B cell (primary cell): Measurements from ENCODE around the gene C19orf33. TPM values are rescaled to one million over a fixed set of nuclear protein-coding genes. Genes with fewer than 3 reads are reported as not detected.

ENCODE experiments used
- ATAC-seq: fragments of 200-7000 bp; cut with Tn5 transposase; one replicate; pipeline ENCODE4 v1.10.0; 2021; ENCODE audit warnings: low read depth, mild to moderate bottlenecking, moderate number of reproducible peaks, moderate library complexity
- CTCF ChIA-PET: fragments of 350-600 bp; sonication (Branson Sonifier 250); formaldehyde crosslinking; loops from one replicate; lab custom pipeline; 2021; ENCODE audit warnings: antibody characterized with exemption, inconsistent platforms; lab: Charles Lee
- POLR2A ChIA-PET: fragments of 350-600 bp; sonication (Branson Sonifier 250); formaldehyde crosslinking; loops from one replicate; lab custom pipeline; 2021; ENCODE audit warnings: antibody characterized with exemption; lab: Charles Lee
- DNase-seq: peaks from one replicate; pipeline ENCODE4 v3.0.0; 2013
- H2AFZ ChIP-seq: 2 replicates; pipeline ENCODE4 v1.6.1; 2012; ENCODE audit warnings: mild to moderate bottlenecking, low read depth, low read length; ENCODE audit not compliant: insufficient read depth, poor library complexity, severe bottlenecking
- H3K27ac ChIP-seq, 2 donors: 1 replicate in 1 of 2; 2 replicates in 1 of 2; pipeline ENCODE4 v1.5.1; 2012 to 2013; ENCODE audit warnings: low read length in 2 of 2, mild to moderate bottlenecking in 2 of 2, moderate library complexity in 1 of 2
- H3K27me3 ChIP-seq, 4 experiments: fragments of 200-600 bp in 1 of 4; sonication (generic) in 1 of 4; replicated peaks in 1 of 4; 1 replicate in 2 of 4; 2 replicates in 2 of 4; pipeline versions ENCODE4 v1.6.1 to v1.7.0; 2013 to 2016; ENCODE audit warnings: low read length in 3 of 4, mild to moderate bottlenecking in 2 of 4, mixed read lengths in 1 of 4, moderate library complexity in 1 of 4; ENCODE audit not compliant: insufficient read depth in 4 of 4, control insufficient read depth in 3 of 4; ENCODE audit errors: control extremely low read depth in 1 of 4
- H3K36me3 ChIP-seq, 2 experiments: replicated peaks in 1 of 2; 1 replicate in 1 of 2; 2 replicates in 1 of 2; pipeline versions ENCODE4 v1.6.1 to v1.7.1; 2013; ENCODE audit warnings: low read length in 1 of 2; ENCODE audit not compliant: insufficient read depth in 2 of 2, control insufficient read depth in 1 of 2; ENCODE audit errors: control extremely low read depth in 1 of 2, extremely low read depth in 1 of 2
- H3K4me1 ChIP-seq, 2 donors: fragments of 200-600 bp in 1 of 2; sonication (generic) in 1 of 2; 1 replicate in 1 of 2; 2 replicates in 1 of 2; pipeline versions ENCODE4 v1.5.1 to v1.6.1; 2013 to 2017; ENCODE audit warnings: low read length in 2 of 2; ENCODE audit not compliant: control insufficient read depth in 2 of 2, insufficient read depth in 2 of 2
- H3K4me2 ChIP-seq: replicated peaks from 2 replicates; pipeline ENCODE3; 2012; ENCODE audit warnings: mild to moderate bottlenecking, low read depth, low read length; ENCODE audit not compliant: poor library complexity, severe bottlenecking
- H3K4me3 ChIP-seq, 5 experiments: fragments of 200-600 bp in 1 of 5; sonication (generic) in 1 of 5; 1 replicate in 3 of 5; 2 replicates in 2 of 5; pipeline versions ENCODE4 v1.5.1 to v1.7.0; 2011 to 2016; ENCODE audit warnings: low read length in 4 of 5, mild to moderate bottlenecking in 4 of 5, low read depth in 2 of 5, control low read depth in 1 of 5, moderate library complexity in 1 of 5; ENCODE audit not compliant: insufficient read depth in 1 of 5; ENCODE audit errors: control extremely low read depth in 1 of 5, extremely low read depth in 1 of 5
- H3K79me2 ChIP-seq: fragments of 200-600 bp; sonication (generic); one replicate; pipeline ENCODE4 v1.6.0; 2016; ENCODE audit warnings: low read length; ENCODE audit not compliant: control insufficient read depth, insufficient read depth
- H3K9ac ChIP-seq: fragments of 200-600 bp; sonication (generic); 2 replicates; pipeline ENCODE4 v1.6.1; 2017; ENCODE audit warnings: mild to moderate bottlenecking, low read length, moderate library complexity
- H3K9me3 ChIP-seq, 3 donors: one replicate each; pipeline versions ENCODE4 v1.6.1 to v1.7.1; 2013; ENCODE audit warnings: low read length in 2 of 3; ENCODE audit not compliant: control insufficient read depth in 2 of 3, insufficient read depth in 1 of 3; ENCODE audit errors: control extremely low read depth in 1 of 3
- H4K20me1 ChIP-seq: 2 replicates; pipeline ENCODE4 v1.6.0; 2012; ENCODE audit warnings: mild to moderate bottlenecking, low read length; ENCODE audit not compliant: insufficient read depth, control insufficient read depth, poor library complexity, severe bottlenecking
- H3K27ac Mint-ChIP-seq: one replicate; pipeline ENCODE4 v1.8.0; 2021; ENCODE audit warnings: mixed read lengths
- H3K27me3 Mint-ChIP-seq: one replicate; pipeline ENCODE4 v1.8.0; 2021; ENCODE audit warnings: mixed read lengths
- H3K4me1 Mint-ChIP-seq: one replicate; pipeline ENCODE4 v1.8.0; 2021; ENCODE audit warnings: mixed read lengths
- H3K4me3 Mint-ChIP-seq: one replicate; pipeline ENCODE4 v1.8.0; 2021; ENCODE audit warnings: mixed read lengths
- H3K9me3 Mint-ChIP-seq: one replicate; pipeline ENCODE4 v1.8.0; 2022; ENCODE audit warnings: mixed read lengths; ENCODE audit not compliant: insufficient read depth
- CTCF ChIP-seq: fragments of 200-600 bp; IDR thresholded peaks from one replicate; pipeline ENCODE4 v1.8.0; 2022; ENCODE audit warnings: antibody characterized with exemption, mild to moderate bottlenecking
- EZH2 ChIP-seq: IDR thresholded peaks from 2 replicates; pipeline ENCODE4 v1.6.1; 2012; ENCODE audit warnings: borderline replicate concordance, low read depth, mild to moderate bottlenecking, moderate library complexity, low read length; ENCODE audit not compliant: insufficient read depth, poor library complexity, severe bottlenecking
- WGBS: methylation state at CpG from one replicate; pipeline ENCODE4 v1.1.5; 2013; ENCODE audit warnings: missing lambda C conversion rate; ENCODE audit not compliant: insufficient coverage; 5-methylcytosine and 5-hydroxymethylcytosine counted together
- intact Hi-C: fragments of 100-400 bp; cut with micrococcal nuclease; formaldehyde crosslinking; loops from one replicate; pipeline ENCODE4 v1.10.0; 2022
- polyA plus RNA-seq: library from polyadenylated mRNA; depleted of rRNA; stranded (reverse); fragments of >200 nt; gene quantifications from 2 replicates; pipeline ENCODE4 v1.2.3, GENCODE V29; 2012
- total RNA-seq, 2 donors: library from RNA; stranded (reverse); fragments of 120-200 nt in 1 of 2; gene quantifications; 1 replicate in 1 of 2; 2 replicates in 1 of 2; pipeline versions ENCODE4 v1.2.3 to v1.2.4, GENCODE V29; 2013 to 2022

Gene C19orf33
- total and polyA plus RNA-seq, 2 donors (not counting 1 experiment from before 2014, with no cell fraction given) = 1.2 TPM; not detected in 1

GRCh38 chr19:38316477-38317067 is 12.5 kb downstream of the C19orf33 start:
- Histone ChIP-seq H3K36me3 (no peaks in the 10 kb centered on the region), H3K4me3 (peak overlapping the region; percentile 48 to 76 (median 70)), H3K9ac (peak overlapping the region; percentile 82), H3K9me3 (no peaks in the 10 kb centered on the region), H2AFZ (peak overlapping the region; percentile 84), H3K4me2 (peak overlapping the region; percentile 92), H3K79me2 (no peaks in the 10 kb centered on the region), H4K20me1 (no peaks in the 10 kb centered on the region), H3K4me1 (peaks cover 29 to 47% of the 10 kb centered on the region in 2 donors), H3K27ac (peak overlapping the region; percentile 85 to 91), H3K27me3 (peaks cover 0 to 2% (median 0%) of the 10 kb centered on the region in 4 experiments)
- ChIA-PET CTCF (no interaction called here), POLR2A (interaction anchor here (0.7 to 0.8 kb wide), 2 partner anchors 46 to 58 kb away, joined by 3 to 8 read pairs; partner anchors contain the start of gene PSMD8)
- no peak for DNase-seq
- Mint-ChIP-seq H3K27ac (peak overlapping the region; percentile 96), H3K4me1 (peaks cover 52% of the 10 kb centered on the region), H3K27me3 (no peaks in the 10 kb centered on the region), H3K9me3 (no peaks in the 10 kb centered on the region), H3K4me3 (peak overlapping the region; percentile 96)
- intact Hi-C loops = loop anchor here (1.0 to 5.0 kb wide), 6 partner anchors 19 to 409 kb away; partner anchors contain the start of genes CATSPERG, PSMD8, SIPA1L3 and SPINT2
- 32% methylated on average over 5 of the region's 8 CpGs for WGBS
- ATAC-seq = peak; percentile 1
- TF ChIP-seq EZH2 = no peak
- TF ChIP-seq CTCF = no peak

GRCh38 chr19:38317104-38317612 is 13.1 kb downstream of the C19orf33 start:
- Mint-ChIP-seq H3K27ac (peak overlapping the region; percentile 93), H3K4me1 (peaks cover 53% of the 10 kb centered on the region), H3K4me3 (peak overlapping the region; percentile 96), H3K9me3 (no peaks in the 10 kb centered on the region), H3K27me3 (no peaks in the 10 kb centered on the region)
- no peaks in the 10 kb centered on the region for H3K36me3 ChIP-seq
- peaks cover 0 to 2% (median 0%) of the 10 kb centered on the region in 4 experiments for H3K27me3 ChIP-seq
- TF ChIP-seq EZH2 (no peak), CTCF (no peak)
- peak; percentile 56 for DNase-seq
- H4K20me1 ChIP-seq = no peaks in the 10 kb centered on the region
- WGBS = 2% methylated on average over 11 of the region's 11 CpGs
- H3K9me3 ChIP-seq = no peaks in the 10 kb centered on the region
- peaks cover 29 to 47% of the 10 kb centered on the region in 2 donors for H3K4me1 ChIP-seq
- H2AFZ ChIP-seq = peak overlapping the region; percentile 72
- H3K27ac ChIP-seq = peak overlapping the region; percentile 20 to 29
- H3K4me2 ChIP-seq = peak overlapping the region; percentile 92
- ATAC-seq = no peak
- no peaks in the 10 kb centered on the region for H3K79me2 ChIP-seq
- ChIA-PET POLR2A (interaction anchor here (0.8 kb wide), 1 partner anchor 57 kb away, joined by 3 read pairs; the partner anchor contains the start of gene PSMD8), CTCF (no interaction called here)
- peak overlapping the region; percentile 82 for H3K9ac ChIP-seq
- H3K4me3 ChIP-seq = peak overlapping the region; percentile 48 to 76 (median 70)
- intact Hi-C loops = loop anchor here (2.0 to 5.0 kb wide), 2 partner anchors 75 to 268 kb away; no protein-coding TSS in a partner anchor
